GM19467 (cell line): ENCODE results near the gene C1orf21.
"Not testable (repeated sequence)": the region's sequence is repeated elsewhere in the genome, so short reads cannot be mapped to it uniquely, and the experiment has no call there.

Experiments used
- ATAC-seq: cut with Tn5 transposase; IDR thresholded peaks from one replicate; pipeline ENCODE4 v1.9.1; 2021; ENCODE audit warnings: mild to moderate bottlenecking, moderate library complexity; ENCODE audit not compliant: unreplicated experiment

The C1orf21 gene

GRCh38 chr1:184386312-184387068, at the start of gene C1orf21:
Gene C1orf21, plus strand, starts transcription at chr1:184387029. Its CDS starts 90,481 bp downstream, at chr1:184477510.
- ATAC-seq = peak; percentile 75

GRCh38 chr1:184337865-184338264, 49.0 kb upstream of the C1orf21 start:
- ATAC-seq = not testable (repeated sequence)

GRCh38 chr1:184340984-184341383, 45.8 kb upstream of the C1orf21 start:
- ATAC-seq = no peak

- no peak for ATAC-seq
Measured at GRCh38 chr1:184350573-184350972, 36.3 kb upstream of the C1orf21 start.

- ATAC-seq = no peak
Measured at GRCh38 chr1:184351416-184351975, 35.3 kb upstream of the C1orf21 start.

- no peak for ATAC-seq
Measured at GRCh38 chr1:184352776-184353175, 34.1 kb upstream of the C1orf21 start.

- no peak for ATAC-seq
Measured at GRCh38 chr1:184354719-184355118, 32.1 kb upstream of the C1orf21 start.

GRCh38 chr1:184356891-184357290, 29.9 kb upstream of the C1orf21 start:
- no peak for ATAC-seq

GRCh38 chr1:184358256-184358655, 28.6 kb upstream of the C1orf21 start:
- no peak for ATAC-seq

- ATAC-seq = no peak
Measured at GRCh38 chr1:184359909-184360308, 26.9 kb upstream of the C1orf21 start.

GRCh38 chr1:184362876-184363275, 24.0 kb upstream of the C1orf21 start:
- ATAC-seq = no peak

GRCh38 chr1:184365699-184366098, 21.1 kb upstream of the C1orf21 start:
- ATAC-seq = no peak

GRCh38 chr1:184366997-184367396, 19.8 kb upstream of the C1orf21 start:
- no peak for ATAC-seq

GRCh38 chr1:184367427-184368038, 19.3 kb upstream of the C1orf21 start:
- ATAC-seq = no peak

GRCh38 chr1:184368354-184368753, 18.5 kb upstream of the C1orf21 start:
- ATAC-seq = no peak

- no peak for ATAC-seq
Measured at GRCh38 chr1:184370850-184371249, 16.0 kb upstream of the C1orf21 start.

- ATAC-seq = no peak
Measured at GRCh38 chr1:184373155-184373554, 13.7 kb upstream of the C1orf21 start.

- ATAC-seq = no peak
Measured at GRCh38 chr1:184376369-184376768, 10.5 kb upstream of the C1orf21 start.

- no peak for ATAC-seq
Measured at GRCh38 chr1:184379111-184379752, 7.6 kb upstream of the C1orf21 start.

- no peak for ATAC-seq
Measured at GRCh38 chr1:184380468-184380867, 6.4 kb upstream of the C1orf21 start.

GRCh38 chr1:184383772-184384323, 3.0 kb upstream of the C1orf21 start:
- ATAC-seq = no peak
